Heart left ventricle (tissue), 16 donors: ENCODE data around the gene IKZF4. TPM values are rescaled to one million over a fixed set of nuclear protein-coding genes. Genes with fewer than 3 reads are reported as not detected.

Experiments
- ATAC-seq, 4 donors: fragments of 200-7000 bp; cut with Tn5 transposase; one replicate each; pipeline ENCODE4 v1.9.1; 2020 to 2022; ENCODE audit warnings: moderate library complexity in 4 of 4, mild to moderate bottlenecking in 3 of 4, moderate number of reproducible peaks in 1 of 4
- DNase-seq, 5 donors: peaks; one replicate each; pipeline ENCODE4 v3.0.0-alpha.2; 2020
- H3K27ac ChIP-seq, 12 donors: fragments of 200-600 bp; sonication (generic) in 4 of 12; one replicate each; pipeline versions ENCODE4 v1.5.0 to v1.8.0; 2016 to 2022; ENCODE audit warnings: mild to moderate bottlenecking in 2 of 12
- H3K27me3 ChIP-seq, 9 donors: fragments of 200-600 bp; sonication (generic) in 2 of 9; one replicate each; pipeline versions ENCODE4 v1.5.1 to v1.8.0; 2016 to 2022; ENCODE audit warnings: mild to moderate bottlenecking in 3 of 9
- H3K36me3 ChIP-seq, 9 donors: fragments of 200-600 bp; sonication (generic) in 2 of 9; one replicate each; pipeline versions ENCODE4 v1.5.0 to v1.8.0; 2018 to 2022; ENCODE audit warnings: mild to moderate bottlenecking in 2 of 9
- H3K4me1 ChIP-seq, 12 donors: fragments of 200-600 bp; sonication (generic) in 4 of 12; one replicate each; pipeline versions ENCODE4 v1.5.0 to v1.8.0; 2016 to 2022; ENCODE audit warnings: mild to moderate bottlenecking in 3 of 12
- H3K4me3 ChIP-seq, 12 donors: fragments of 200-600 bp; sonication (generic) in 4 of 12; one replicate each; pipeline versions ENCODE4 v1.5.0 to v1.8.0; 2017 to 2022; ENCODE audit warnings: mild to moderate bottlenecking in 9 of 12, moderate library complexity in 4 of 12
- H3K9me3 ChIP-seq, 12 donors: fragments of 200-600 bp; sonication (generic) in 4 of 12; one replicate each; pipeline versions ENCODE4 v1.5.0 to v1.8.0; 2016 to 2022; ENCODE audit warnings: mild to moderate bottlenecking in 1 of 12
- POLR2A ChIP-seq, 2 donors: fragments of 450-650 bp; IDR thresholded peaks; one replicate each; pipeline ENCODE4 v1.6.1; 2017; ENCODE audit warnings: antibody characterized with exemption in 2 of 2, mild to moderate bottlenecking in 2 of 2, moderate library complexity in 2 of 2
- WGBS, 4 donors: extraction: QIAGEN DNeasy Blood & Tissue Kit in 2 of 4; methylation state at CpG; one replicate each; pipeline versions ENCODE4 v1.1.5 to v1.1.7; 2013 to 2018; 5-methylcytosine and 5-hydroxymethylcytosine counted together
- intact Hi-C, 10 donors: fragments of 100-400 bp; cut with DNase I; formaldehyde crosslinking; loops; one replicate each; pipeline versions ENCODE4 v1.11.1 to v1.14.2; 2022
- polyA plus RNA-seq, 2 donors: library from polyadenylated mRNA; stranded (reverse); fragments of 200-250 nt; gene quantifications; one replicate each; pipeline ENCODE4 v1.2.3, GENCODE V29; 2013
- total RNA-seq, 9 donors: library from RNA; depleted of rRNA in 2 of 9; stranded (reverse); fragments of >200 nt in 2 of 9; fragmentation: NEBNext Ultra II Directional in 3 of 9; extraction: Animal tissue kit (Norgen Biotek cat#: 25700) in 3 of 9; gene quantifications; one replicate each; pipeline versions ENCODE4 v1.1.0 to v1.2.4, GENCODE V29; 2016 to 2023
- TF ChIP-seq, protein P1 (sequence below), 12 donors: fragments of 200-600 bp; sonication (generic) in 4 of 12; IDR thresholded peaks; one replicate each; pipeline versions ENCODE4 v1.5.0 to v1.8.0; 2018 to 2022; ENCODE audit warnings: antibody characterized with exemption in 12 of 12, mild to moderate bottlenecking in 5 of 12
- donor health status: ischemic (EF 13 %, LVEDD 7.1; RV severe dilation, severe dysfunction).
- donor health status: healthy with polysubstance abuse.
- donor health status: DM: no; HTN: yes; CAD: no.
- donor health status: DM: no; HTN: no; CAD: no.
- donor health status: ischemic (EF 25% LVEDD 6.9; RV normal size, moderate dysfunction).
- donor health status: ischemic (EF 25% LVEDD 5.7; RV mildly dilated, moderate dysfunction).
- donor health status: healthy.
- donor health status: DM: yes; HTN: yes; CAD: no.
- donor health status: ischemic (EF 35%, LVEDD 5.7; RV mildly dilated, moderate dysfunction).
- donor health status: nonischemic (EF 11% LVEDD 7.7; RV severe dilation, severe dysfunction).
- donor health status: DM: yes; HTN: yes; CAD: no.
- donor health status: PGD.
- donor health status: ischemic (EF 29% LVEDD 5.4; RV normal size, mild dysfunction).
- donor health status: nonischemic (EF 23%, LVEDD 6.1; RV moderate dilation, normal function).

Gene IKZF4
- total and polyA plus RNA-seq, 11 donors, result 2.6 to 10.3 (median 6.8) TPM

- TF ChIP-seq POLR2A (IDR thresholded peaks at IDR 0.05), result no peak
- TF ChIP-seq, protein P1, sequence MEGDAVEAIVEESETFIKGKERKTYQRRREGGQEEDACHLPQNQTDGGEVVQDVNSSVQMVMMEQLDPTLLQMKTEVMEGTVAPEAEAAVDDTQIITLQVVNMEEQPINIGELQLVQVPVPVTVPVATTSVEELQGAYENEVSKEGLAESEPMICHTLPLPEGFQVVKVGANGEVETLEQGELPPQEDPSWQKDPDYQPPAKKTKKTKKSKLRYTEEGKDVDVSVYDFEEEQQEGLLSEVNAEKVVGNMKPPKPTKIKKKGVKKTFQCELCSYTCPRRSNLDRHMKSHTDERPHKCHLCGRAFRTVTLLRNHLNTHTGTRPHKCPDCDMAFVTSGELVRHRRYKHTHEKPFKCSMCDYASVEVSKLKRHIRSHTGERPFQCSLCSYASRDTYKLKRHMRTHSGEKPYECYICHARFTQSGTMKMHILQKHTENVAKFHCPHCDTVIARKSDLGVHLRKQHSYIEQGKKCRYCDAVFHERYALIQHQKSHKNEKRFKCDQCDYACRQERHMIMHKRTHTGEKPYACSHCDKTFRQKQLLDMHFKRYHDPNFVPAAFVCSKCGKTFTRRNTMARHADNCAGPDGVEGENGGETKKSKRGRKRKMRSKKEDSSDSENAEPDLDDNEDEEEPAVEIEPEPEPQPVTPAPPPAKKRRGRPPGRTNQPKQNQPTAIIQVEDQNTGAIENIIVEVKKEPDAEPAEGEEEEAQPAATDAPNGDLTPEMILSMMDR (IDR thresholded peaks at IDR 0.05), result no peak
- Histone ChIP-seq H3K27ac (no peak overlapping the region), H3K4me3 (no peak overlapping the region), H3K27me3 (peaks cover 0 to 17% (median 10%) of the 10 kb centered on the region in 9 donors), H3K36me3 (no peaks in the 10 kb centered on the region), H3K9me3 (no peaks in the 10 kb centered on the region), H3K4me1 (peaks cover 0 to 34% (median 16%) of the 10 kb centered on the region in 12 donors)
- DNase-seq, result no peak
- no peak for ATAC-seq
- WGBS, 4 donors, result 49 to 100% (median 82%) methylated on average over 1 to 2 of the region's 2 CpGs
- intact Hi-C loops, result no loop called here
These were observed 61.5 kb downstream of the IKZF4 start for GRCh38 chr12:56082382-56082781.

GRCh38 chr12:56082967-56083366 is 62.1 kb downstream of the IKZF4 start:
- TF ChIP-seq, protein P1 (IDR thresholded peaks at IDR 0.05), result no peak
- TF ChIP-seq POLR2A (IDR thresholded peaks at IDR 0.05), result no peak
- WGBS, 4 donors, result 57 to 68% (median 64%) methylated on average over 3 of the region's 3 CpGs
- DNase-seq (no peak), ATAC-seq (no peak)
- intact Hi-C loops, result no loop called here
- no peaks in the 10 kb centered on the region for H3K36me3 ChIP-seq
- no peaks in the 10 kb centered on the region for H3K9me3 ChIP-seq
- H3K27ac ChIP-seq, result no peak overlapping the region
- H3K27me3 ChIP-seq, result peaks cover 0 to 17% (median 10%) of the 10 kb centered on the region in 9 donors
- H3K4me3 ChIP-seq, result no peak overlapping the region
- peaks cover 0 to 39% (median 16%) of the 10 kb centered on the region in 12 donors for H3K4me1 ChIP-seq

GRCh38 chr12:56084958-56085543 is 64.2 kb downstream of the IKZF4 start:
- WGBS, 4 donors, result 82 to 88% (median 85%) methylated on average over 15 of the region's 15 CpGs

GRCh38 chr12:56086096-56086495 is 65.3 kb downstream of the IKZF4 start:
- 83 to 90% (median 87%) methylated on average over 3 of the region's 3 CpGs for WGBS, 4 donors
- Histone ChIP-seq H3K4me3 (no peak overlapping the region), H3K36me3 (no peaks in the 10 kb centered on the region), H3K27ac (no peak overlapping the region), H3K9me3 (no peaks in the 10 kb centered on the region), H3K4me1 (peaks cover 0 to 18% (median 1%) of the 10 kb centered on the region in 12 donors), H3K27me3 (peaks cover 0 to 1% (median 0%) of the 10 kb centered on the region in 9 donors)
- ATAC-seq (no peak), DNase-seq (no peak)
- intact Hi-C loops, result no loop called here
- TF ChIP-seq, protein P1 (IDR thresholded peaks at IDR 0.05), result no peak
- no peak for TF ChIP-seq POLR2A (IDR thresholded peaks at IDR 0.05)

More at GRCh38 chr12:56084958-56085543, 64.2 kb downstream of the IKZF4 start:
- ATAC-seq, result no peak
- no peak overlapping the region for H3K27ac ChIP-seq
- peaks cover 0 to 12% (median 9%) of the 10 kb centered on the region in 9 donors for H3K27me3 ChIP-seq
- DNase-seq, result no peak
- H3K4me1 ChIP-seq, result peaks cover 0 to 25% (median 6%) of the 10 kb centered on the region in 12 donors
- no peak overlapping the region for H3K4me3 ChIP-seq
- TF ChIP-seq, protein P1 (IDR thresholded peaks at IDR 0.05), result peak in 5 of 12 donors; percentile 17 to 28 (median 21)
- TF ChIP-seq POLR2A (IDR thresholded peaks at IDR 0.05), result no peak
- H3K9me3 ChIP-seq, result no peaks in the 10 kb centered on the region
- H3K36me3 ChIP-seq, result no peaks in the 10 kb centered on the region
- intact Hi-C loops, result no loop called here
